Endothelial cell of umbilical vein (primary cell): ENCODE results near the gene AFF1. TPM values are rescaled to one million over a fixed set of nuclear protein-coding genes. Genes with fewer than 3 reads are reported as not detected.

Experiments used
- BruUV-seq: library from RNA; stranded (reverse); fragments of 400-500 nt; replicated peaks from 2 replicates; lab custom pipeline; 2021; lab: Mats Ljungman, UMichigan
- CTCF ChIA-PET: fragments of 300-600, 350-600 bp; sonication (Branson Sonifier 250); formaldehyde crosslinking; loops from one replicate; lab custom pipeline; 2021; ENCODE audit warnings: antibody characterized with exemption, inconsistent platforms; lab: Charles Lee
- POLR2A ChIA-PET: fragments of 300-600, 350-600 bp; sonication (Branson Sonifier 250); formaldehyde crosslinking; loops from one replicate; lab custom pipeline; 2021; ENCODE audit warnings: antibody characterized with exemption, inconsistent platforms; lab: Charles Lee
- DNase-seq: peaks from one replicate; pipeline ENCODE4 v3.0.0-alpha.2; 2011; ENCODE audit warnings: low read depth, low spot score
- FAIRE-seq: peaks from 2 replicates; lab custom pipeline; 2011; peaks lifted over from hg19 to GRCh38; lab: Jason Lieb, UNC
- H2AFZ ChIP-seq: 2 replicates; pipeline ENCODE4 v1.6.0; 2012; ENCODE audit warnings: low read depth, low read length, control low read depth, inconsistent platforms
- H3K27ac ChIP-seq: 2 replicates; pipeline ENCODE4 v1.5.1; 2011; ENCODE audit warnings: low read depth, mild to moderate bottlenecking, control low read depth, low read length, moderate library complexity; ENCODE audit not compliant: insufficient read depth
- H3K27me3 ChIP-seq, 2 experiments: 2 replicates each; pipeline versions ENCODE4 v1.6.0 to v1.6.1; 2011; ENCODE audit warnings: low read length in 2 of 2, mixed read lengths in 1 of 2; ENCODE audit not compliant: control insufficient read depth in 2 of 2, insufficient read depth in 2 of 2
- H3K36me3 ChIP-seq, 2 experiments: 2 replicates in 1 of 2; 3 replicates in 1 of 2; pipeline ENCODE4 v1.5.1; 2011; ENCODE audit warnings: low read length in 2 of 2, mild to moderate bottlenecking in 1 of 2, moderate library complexity in 1 of 2; ENCODE audit not compliant: control insufficient read depth in 2 of 2, insufficient read depth in 2 of 2; ENCODE audit errors: extremely low read depth in 1 of 2
- H3K4me1 ChIP-seq: 3 replicates; pipeline ENCODE4 v1.5.1; 2011; ENCODE audit warnings: mild to moderate bottlenecking, low read length; ENCODE audit not compliant: control insufficient read depth, insufficient read depth; ENCODE audit errors: extremely low read depth
- H3K4me2 ChIP-seq: 2 replicates; pipeline ENCODE4 v1.6.1; 2011; ENCODE audit warnings: low read length, control low read depth, mixed read lengths; ENCODE audit not compliant: insufficient read depth
- H3K4me3 ChIP-seq, 3 experiments: fragments of 200-600 bp in 1 of 3; sonication (generic), shearing (Covaris generic) in 1 of 3; replicated peaks in 1 of 3; 2 replicates each; pipeline ENCODE4 v1.5.1; 2011 to 2016; ENCODE audit warnings: control low read depth in 3 of 3, low read length in 3 of 3, mild to moderate bottlenecking in 2 of 3, inconsistent platforms in 1 of 3, low read depth in 1 of 3, moderate library complexity in 1 of 3; ENCODE audit not compliant: insufficient read depth in 1 of 3
- H3K79me2 ChIP-seq: 2 replicates; pipeline ENCODE4 v1.6.0; 2012; ENCODE audit warnings: low read length, inconsistent platforms; ENCODE audit not compliant: control insufficient read depth, insufficient read depth
- H3K9ac ChIP-seq: replicated peaks from 2 replicates; pipeline ENCODE3; 2011; ENCODE audit warnings: low read length, control low read depth; ENCODE audit not compliant: insufficient read depth; ENCODE audit errors: extremely low read depth
- H3K9me1 ChIP-seq: replicated peaks from 3 replicates; pipeline ENCODE4 v1.6.0; 2011; ENCODE audit warnings: mild to moderate bottlenecking, low read length; ENCODE audit not compliant: control insufficient read depth, insufficient read depth; ENCODE audit errors: extremely low read depth
- H3K9me3 ChIP-seq: replicated peaks from 2 replicates; pipeline ENCODE4 v1.5.1; 2012; ENCODE audit warnings: low read length, inconsistent platforms; ENCODE audit not compliant: control insufficient read depth, insufficient read depth
- H4K20me1 ChIP-seq: replicated peaks from 2 replicates; pipeline ENCODE3; 2011; ENCODE audit warnings: mild to moderate bottlenecking, low read length; ENCODE audit not compliant: control insufficient read depth, insufficient read depth; ENCODE audit errors: extremely low read depth
- EZH2 ChIP-seq: IDR thresholded peaks from 2 replicates; pipeline ENCODE4 v1.6.1; 2012; ENCODE audit warnings: borderline replicate concordance, low read depth, mild to moderate bottlenecking, moderate library complexity, low read length, inconsistent platforms; ENCODE audit not compliant: severe bottlenecking
- FOS ChIP-seq: IDR thresholded peaks from 2 replicates; pipeline ENCODE4 v1.6.1; 2011; ENCODE audit warnings: mild to moderate bottlenecking, low read length, moderate library complexity, borderline replicate concordance; ENCODE audit not compliant: insufficient read depth
- GATA2 ChIP-seq: IDR thresholded peaks from 2 replicates; pipeline ENCODE4 v1.7.0; 2011; ENCODE audit warnings: low read depth, mild to moderate bottlenecking, moderate library complexity, mixed read lengths, low read length; ENCODE audit not compliant: insufficient read length, insufficient read depth
- JUN ChIP-seq: IDR thresholded peaks from 2 replicates; pipeline ENCODE4 v1.6.1; 2011; ENCODE audit warnings: borderline replicate concordance, low read depth; ENCODE audit not compliant: insufficient read length, insufficient read depth
- MYC ChIP-seq: IDR thresholded peaks from one replicate; pipeline ENCODE4 v1.6.1; 2011; ENCODE audit warnings: mild to moderate bottlenecking, low read depth, low read length
- POLR2A ChIP-seq: IDR thresholded peaks from 2 replicates; pipeline ENCODE4 v1.6.1; 2012; ENCODE audit warnings: low read depth, mild to moderate bottlenecking, control low read depth, low read length
- POLR2AphosphoS5 ChIP-seq: IDR thresholded peaks from 2 replicates; pipeline ENCODE4 v1.6.1; 2012; ENCODE audit warnings: low read depth, mild to moderate bottlenecking, control low read depth, low read length, moderate library complexity; ENCODE audit not compliant: insufficient read depth
- dilution Hi-C: fragments of 300-500 bp; cut with MboI; formaldehyde crosslinking; loops from one replicate; pipeline ENCODE4 v1.15.0; 2019; ENCODE audit warnings: low sequenced_read_pairs; ENCODE audit not compliant: extremely low pct_ligation_motif_present
- intact Hi-C: fragments of 100-400 bp; cut with micrococcal nuclease; formaldehyde crosslinking; loops from one replicate; pipeline ENCODE4 v1.10.0; 2022
- polyA plus RNA-seq, 4 experiments: library from polyadenylated mRNA; depleted of rRNA in 3 of 4; stranded (reverse) in 3 of 4; unstranded in 1 of 4; fragments of >200 nt; gene quantifications; 2 replicates each; pipeline versions ENCODE4 v1.2.1 to v1.2.3, GENCODE V29; 2011 to 2012; ENCODE audit warnings: missing spikeins in 1 of 4
- total RNA-seq: library from RNA; stranded (reverse); gene quantifications from 2 replicates; pipeline ENCODE4 v1.2.3, GENCODE V29; 2021
- TF ChIP-seq, protein P1 (sequence below), 2 donors: IDR thresholded peaks; 1 replicate in 1 of 2; 2 replicates in 1 of 2; pipeline ENCODE4 v1.5.1; 2011; ENCODE audit warnings: low read length in 2 of 2, mild to moderate bottlenecking in 2 of 2, moderate library complexity in 2 of 2, control low read depth in 1 of 2, inconsistent platforms in 1 of 2, low read depth in 1 of 2; ENCODE audit not compliant: insufficient read depth in 1 of 2; ENCODE audit errors: extremely low read depth in 1 of 2
- TF ChIP-seq, protein P2 (sequence below): IDR thresholded peaks from 2 replicates; pipeline ENCODE4 v1.6.1; 2011; ENCODE audit not compliant: insufficient read depth, insufficient read length

Gene AFF1
- total and polyA plus RNA-seq, 2 donors (not counting 3 experiments of a cell fraction or from before 2014, with no cell fraction given) = 26.2 to 106 TPM

DNA sequence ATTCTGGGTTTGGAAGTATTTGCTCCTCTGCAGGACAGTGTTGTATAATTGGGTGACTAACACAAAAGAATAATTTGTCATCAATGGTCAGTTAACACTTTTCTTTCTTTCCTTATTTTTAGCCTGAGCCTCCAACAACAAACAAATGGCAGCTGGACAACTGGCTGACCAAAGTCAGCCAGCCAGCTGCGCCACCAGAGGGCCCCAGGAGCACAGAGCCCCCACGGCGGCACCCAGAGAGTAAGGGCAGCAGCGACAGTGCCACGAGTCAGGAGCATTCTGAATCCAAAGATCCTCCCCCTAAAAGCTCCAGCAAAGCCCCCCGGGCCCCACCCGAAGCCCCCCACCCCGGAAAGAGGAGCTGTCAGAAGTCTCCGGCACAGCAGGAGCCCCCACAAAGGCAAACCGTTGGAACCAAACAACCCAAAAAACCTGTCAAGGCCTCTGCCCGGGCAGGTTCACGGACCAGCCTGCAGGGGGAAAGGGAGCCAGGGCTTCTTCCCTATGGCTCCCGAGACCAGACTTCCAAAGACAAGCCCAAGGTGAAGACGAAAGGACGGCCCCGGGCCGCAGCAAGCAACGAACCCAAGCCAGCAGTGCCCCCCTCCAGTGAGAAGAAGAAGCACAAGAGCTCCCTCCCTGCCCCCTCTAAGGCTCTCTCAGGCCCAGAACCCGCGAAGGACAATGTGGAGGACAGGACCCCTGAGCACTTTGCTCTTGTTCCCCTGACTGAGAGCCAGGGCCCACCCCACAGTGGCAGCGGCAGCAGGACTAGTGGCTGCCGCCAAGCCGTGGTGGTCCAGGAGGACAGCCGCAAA, 179.6 kb downstream of the AFF1 start:
- dilution Hi-C loops = loop anchor here (25.0 kb wide), 1 partner anchor 202 kb away; no protein-coding TSS in a partner anchor
- TSS peak; percentile 44 for BruUV-seq
- H2AFZ ChIP-seq = no peak overlapping the region
- CTCF ChIA-PET = interaction anchor here (0.6 to 3.8 kb wide), 4 partner anchors 10 to 192 kb away, joined by 3 to 20 read pairs (median 4); no protein-coding TSS in a partner anchor
- H3K79me2 ChIP-seq = peaks cover 4% of the 10 kb centered on the region
- no peak overlapping the region for H3K27ac ChIP-seq
- no peak for TF ChIP-seq FOS
- TF ChIP-seq POLR2AphosphoS5 = no peak
- TF ChIP-seq EZH2 = no peak
- TF ChIP-seq, protein P1, sequence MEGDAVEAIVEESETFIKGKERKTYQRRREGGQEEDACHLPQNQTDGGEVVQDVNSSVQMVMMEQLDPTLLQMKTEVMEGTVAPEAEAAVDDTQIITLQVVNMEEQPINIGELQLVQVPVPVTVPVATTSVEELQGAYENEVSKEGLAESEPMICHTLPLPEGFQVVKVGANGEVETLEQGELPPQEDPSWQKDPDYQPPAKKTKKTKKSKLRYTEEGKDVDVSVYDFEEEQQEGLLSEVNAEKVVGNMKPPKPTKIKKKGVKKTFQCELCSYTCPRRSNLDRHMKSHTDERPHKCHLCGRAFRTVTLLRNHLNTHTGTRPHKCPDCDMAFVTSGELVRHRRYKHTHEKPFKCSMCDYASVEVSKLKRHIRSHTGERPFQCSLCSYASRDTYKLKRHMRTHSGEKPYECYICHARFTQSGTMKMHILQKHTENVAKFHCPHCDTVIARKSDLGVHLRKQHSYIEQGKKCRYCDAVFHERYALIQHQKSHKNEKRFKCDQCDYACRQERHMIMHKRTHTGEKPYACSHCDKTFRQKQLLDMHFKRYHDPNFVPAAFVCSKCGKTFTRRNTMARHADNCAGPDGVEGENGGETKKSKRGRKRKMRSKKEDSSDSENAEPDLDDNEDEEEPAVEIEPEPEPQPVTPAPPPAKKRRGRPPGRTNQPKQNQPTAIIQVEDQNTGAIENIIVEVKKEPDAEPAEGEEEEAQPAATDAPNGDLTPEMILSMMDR (IDR thresholded peaks at IDR 0.05; ENCODE audit: extremely low read depth in 1 of 2, insufficient read depth in 1 of 2, low read depth in 1 of 2, low read length in 2 of 2) = no peak
- TF ChIP-seq GATA2 = no peak
- TF ChIP-seq, protein P2, sequence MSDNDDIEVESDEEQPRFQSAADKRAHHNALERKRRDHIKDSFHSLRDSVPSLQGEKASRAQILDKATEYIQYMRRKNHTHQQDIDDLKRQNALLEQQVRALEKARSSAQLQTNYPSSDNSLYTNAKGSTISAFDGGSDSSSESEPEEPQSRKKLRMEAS = no peak
- TF ChIP-seq JUN = no peak
- TF ChIP-seq MYC = no peak
- TF ChIP-seq POLR2A = no peak
- FAIRE-seq = no peak
- peaks cover 16% of the 10 kb centered on the region for H3K4me1 ChIP-seq
- H3K4me3 ChIP-seq = no peak overlapping the region
- no peaks in the 10 kb centered on the region for H3K27me3 ChIP-seq
- H3K9ac ChIP-seq = no peak overlapping the region
- no peaks in the 10 kb centered on the region for H3K9me1 ChIP-seq
- no peak overlapping the region for H3K4me2 ChIP-seq
- DNase-seq = no peak
- peaks cover 12 to 26% of the 10 kb centered on the region in 2 experiments for H3K36me3 ChIP-seq
- intact Hi-C loops = no loop called here
- POLR2A ChIA-PET = no interaction called here
- H4K20me1 ChIP-seq = no peaks in the 10 kb centered on the region
- H3K9me3 ChIP-seq = no peaks in the 10 kb centered on the region
